Right renal pelvis (tissue), 4 donors: ENCODE data around the gene NTN3. TPM values are rescaled to one million over a fixed set of nuclear protein-coding genes. Genes with fewer than 3 reads are reported as not detected.

Experiments
- DNase-seq, 4 donors: peaks; one replicate each; pipeline ENCODE4 v3.0.0-alpha.2; 2013; ENCODE audit warnings: low read depth in 4 of 4, low spot score in 3 of 4, missing footprints in 1 of 4
- polyA plus RNA-seq, 4 donors: library from polyadenylated mRNA; unstranded; fragments of 120-200 nt; gene quantifications; one replicate each; pipeline ENCODE4 v1.2.1, GENCODE V29; 2013; ENCODE audit not compliant: insufficient read length in 4 of 4

Gene NTN3
- polyA plus RNA-seq, 4 donors, result 2.0 to 3.6 (median 2.5) TPM

GRCh38 chr16:2465653-2466415 lies 5.3 kb upstream of the NTN3 start:
- no peak for DNase-seq

- no peak for DNase-seq
These were observed 4.2 kb upstream of the NTN3 start for GRCh38 chr16:2466667-2467527.

- no peak for DNase-seq
These were observed 3.4 kb upstream of the NTN3 start for GRCh38 chr16:2467528-2468232.

- DNase-seq, result no peak
These were observed 2.8 kb upstream of the NTN3 start for GRCh38 chr16:2468233-2468724.

GRCh38 chr16:2468725-2469398 lies 2.2 kb upstream of the NTN3 start:
- DNase-seq, result no peak

- DNase-seq, result no peak
These were observed 1.5 kb upstream of the NTN3 start for GRCh38 chr16:2469399-2470233.

- DNase-seq, result no peak
These were observed 879 bp upstream of the NTN3 start for GRCh38 chr16:2470234-2470601.

GRCh38 chr16:2470603-2471015 lies 488 bp upstream of the NTN3 start:
- DNase-seq, result no peak

GRCh38 chr16:2471653-2472487 lies 773 bp downstream of the NTN3 start:
- no peak for DNase-seq

- DNase-seq, result no peak
These were observed 1.4 kb downstream of the NTN3 start for GRCh38 chr16:2472488-2472864.

- no peak for DNase-seq
These were observed 1.9 kb downstream of the NTN3 start for GRCh38 chr16:2472885-2473445.

- DNase-seq, result no peak
These were observed 2.4 kb downstream of the NTN3 start for GRCh38 chr16:2473446-2473926.

GRCh38 chr16:2473999-2474876 lies 3.1 kb downstream of the NTN3 start:
- no peak for DNase-seq

GRCh38 chr16:2474877-2475412 lies 3.8 kb downstream of the NTN3 start, which contains the start of gene TBC1D24:
TSS of gene TBC1D24 (plus strand) at chr16:2475127. CDS start at chr16:2496149, 21,022 bp downstream.
- DNase-seq, result peak; percentile 74 to 83 (median 76)

- no peak for DNase-seq
These were observed 4.6 kb downstream of the NTN3 start for GRCh38 chr16:2475413-2476344.

GRCh38 chr16:2476345-2476720 lies 5.2 kb downstream of the NTN3 start:
- DNase-seq, result no peak
